GM13976 (cell line): ENCODE results near the gene PSTPIP1.
A peak's percentile ranks its signal among the peaks of the same experiment; 100 is the strongest.

Experiments
- DNase-seq: peaks from one replicate; pipeline ENCODE4 v3.0.0; 2012; ENCODE audit warnings: low spot score
- in situ Hi-C: fragments of 300-500 bp; cut with MboI; formaldehyde crosslinking; loops from one replicate; pipeline ENCODE4 v1.12.0; 2022; ENCODE audit warnings: low sequenced_read_pairs, mixed read lengths, inconsistent platforms; ENCODE audit not compliant: unreplicated experiment
- TF ChIP-seq, protein P1 (sequence below): IDR thresholded peaks from 2 replicates; pipeline ENCODE4 v1.5.1; 2012; ENCODE audit warnings: borderline replicate concordance, mild to moderate bottlenecking; ENCODE audit not compliant: insufficient read depth; ENCODE audit errors: extremely low read depth, missing control alignments, control extremely low read depth

Gene PSTPIP1

DNA sequence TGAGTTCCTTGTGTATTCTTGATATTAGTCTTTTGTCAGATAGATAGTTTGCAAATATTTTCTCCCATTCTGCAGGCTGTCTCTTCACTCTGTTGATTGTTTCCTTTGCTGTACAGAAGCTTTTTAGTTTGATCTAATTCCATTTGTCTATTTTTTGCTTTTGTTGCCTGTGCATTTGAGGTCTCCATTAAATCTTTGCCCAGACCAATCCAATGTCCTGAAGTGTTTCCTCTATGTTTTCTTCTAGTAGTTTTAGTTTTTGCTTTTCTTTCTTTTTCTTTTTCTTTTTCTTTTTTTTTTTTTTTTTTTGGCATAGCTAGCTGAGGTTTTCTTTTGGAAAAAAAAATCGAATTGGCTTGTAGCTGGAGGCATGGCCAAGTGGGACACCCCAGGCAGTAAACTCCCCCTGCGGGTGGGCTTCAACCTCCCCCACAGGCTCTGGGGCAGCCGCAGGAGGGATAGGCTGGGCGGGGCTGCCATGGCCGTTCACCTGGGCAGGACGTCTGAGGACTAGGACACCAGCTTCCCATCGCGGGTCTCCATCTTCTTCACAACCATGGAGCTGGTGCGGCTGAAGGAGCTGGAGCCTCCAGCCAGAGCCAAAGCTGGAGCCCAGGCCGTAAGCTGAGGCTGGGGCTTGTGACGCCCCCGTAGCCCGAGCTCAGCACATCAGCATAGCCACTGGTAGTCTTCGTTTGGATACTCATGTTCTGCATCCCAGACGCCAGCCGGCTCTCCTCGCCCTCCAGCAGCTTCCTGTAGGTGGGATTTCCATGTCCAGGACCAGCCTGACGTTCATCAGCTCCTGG lies 16.2 kb upstream of the PSTPIP1 start:
- DNase-seq = no peak
- in situ Hi-C loops = no loop called here
- TF ChIP-seq, protein P1, sequence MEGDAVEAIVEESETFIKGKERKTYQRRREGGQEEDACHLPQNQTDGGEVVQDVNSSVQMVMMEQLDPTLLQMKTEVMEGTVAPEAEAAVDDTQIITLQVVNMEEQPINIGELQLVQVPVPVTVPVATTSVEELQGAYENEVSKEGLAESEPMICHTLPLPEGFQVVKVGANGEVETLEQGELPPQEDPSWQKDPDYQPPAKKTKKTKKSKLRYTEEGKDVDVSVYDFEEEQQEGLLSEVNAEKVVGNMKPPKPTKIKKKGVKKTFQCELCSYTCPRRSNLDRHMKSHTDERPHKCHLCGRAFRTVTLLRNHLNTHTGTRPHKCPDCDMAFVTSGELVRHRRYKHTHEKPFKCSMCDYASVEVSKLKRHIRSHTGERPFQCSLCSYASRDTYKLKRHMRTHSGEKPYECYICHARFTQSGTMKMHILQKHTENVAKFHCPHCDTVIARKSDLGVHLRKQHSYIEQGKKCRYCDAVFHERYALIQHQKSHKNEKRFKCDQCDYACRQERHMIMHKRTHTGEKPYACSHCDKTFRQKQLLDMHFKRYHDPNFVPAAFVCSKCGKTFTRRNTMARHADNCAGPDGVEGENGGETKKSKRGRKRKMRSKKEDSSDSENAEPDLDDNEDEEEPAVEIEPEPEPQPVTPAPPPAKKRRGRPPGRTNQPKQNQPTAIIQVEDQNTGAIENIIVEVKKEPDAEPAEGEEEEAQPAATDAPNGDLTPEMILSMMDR = no peak

DNA sequence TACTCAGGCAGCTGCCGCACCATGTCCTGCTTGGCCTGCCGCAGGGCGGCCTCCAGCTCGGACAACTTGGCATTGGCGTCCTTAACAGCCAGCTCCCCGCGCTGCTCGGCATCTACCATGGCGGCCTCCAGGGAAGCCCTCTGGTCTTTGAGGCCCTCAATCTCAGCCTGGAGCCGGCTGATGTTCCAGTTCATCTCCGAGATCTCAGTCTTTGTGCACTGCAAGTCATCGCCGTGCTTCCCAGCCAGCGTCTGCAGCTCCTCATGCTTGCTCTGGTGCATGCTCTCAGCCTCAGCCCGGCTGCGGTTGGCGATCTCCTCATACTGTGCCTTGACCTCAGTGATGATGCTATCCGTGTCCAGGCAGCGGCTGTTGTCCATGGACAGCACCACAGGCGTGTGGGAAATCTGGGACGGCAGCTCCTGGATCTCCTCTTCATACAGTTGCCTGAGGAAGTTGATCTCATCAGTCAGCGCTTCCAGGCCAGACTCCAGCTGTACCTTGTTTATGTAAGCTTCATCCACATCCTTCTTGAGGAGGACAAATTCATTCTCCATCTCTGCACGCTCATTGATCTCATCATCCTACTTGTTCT lies 15.5 kb upstream of the PSTPIP1 start:
- TF ChIP-seq, protein P1 = no peak
- in situ Hi-C loops = no loop called here
- DNase-seq = no peak

DNA sequence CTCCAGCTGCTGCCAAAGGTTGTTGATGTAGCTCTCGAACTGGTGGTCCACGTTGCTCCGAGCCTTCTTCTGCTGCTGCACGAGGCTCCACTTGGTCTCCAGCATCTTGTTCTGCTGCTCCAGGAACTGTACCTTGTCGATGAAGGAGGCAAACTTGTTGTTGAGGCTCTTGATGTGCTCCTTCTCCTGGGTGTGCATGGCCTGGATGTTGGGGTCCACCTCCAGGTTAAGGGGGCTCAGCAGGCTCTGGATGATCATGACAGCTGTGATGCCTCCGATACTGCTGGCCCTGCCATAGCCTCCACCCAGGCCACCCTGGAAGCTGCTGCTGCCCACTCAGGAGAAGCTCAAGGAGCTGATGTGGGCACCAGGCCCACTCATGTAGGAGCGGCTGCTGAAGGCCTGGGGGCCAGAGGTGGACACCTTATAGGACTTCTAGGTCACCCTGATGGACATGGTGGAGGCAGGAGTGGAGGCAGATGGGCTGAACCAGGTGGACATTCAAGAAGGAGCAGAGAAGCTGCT lies 14.9 kb upstream of the PSTPIP1 start:
- in situ Hi-C loops = no loop called here
- TF ChIP-seq, protein P1 = no peak
- no peak for DNase-seq

DNA sequence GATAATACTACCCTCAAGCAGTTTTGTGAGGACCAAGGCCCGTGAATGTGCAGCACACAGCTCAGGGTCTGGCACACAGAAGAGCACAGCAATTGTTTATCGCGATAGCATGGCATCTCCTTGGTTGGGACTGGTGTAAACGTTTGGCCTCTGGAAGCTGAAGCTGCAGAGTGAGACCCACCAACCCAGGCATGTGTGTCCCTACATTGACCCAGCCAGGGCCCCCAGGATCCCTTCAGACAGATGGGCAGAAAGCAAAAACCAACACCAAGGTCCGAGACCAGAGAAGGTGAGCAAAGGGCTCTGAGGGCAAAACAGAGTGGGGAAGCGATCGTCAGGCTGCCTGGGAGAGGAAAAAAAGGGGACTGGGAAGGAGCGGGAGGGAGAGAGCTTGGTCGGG lies 12.6 kb upstream of the PSTPIP1 start:
- in situ Hi-C loops = no loop called here
- no peak for DNase-seq
- TF ChIP-seq, protein P1 = no peak

DNA sequence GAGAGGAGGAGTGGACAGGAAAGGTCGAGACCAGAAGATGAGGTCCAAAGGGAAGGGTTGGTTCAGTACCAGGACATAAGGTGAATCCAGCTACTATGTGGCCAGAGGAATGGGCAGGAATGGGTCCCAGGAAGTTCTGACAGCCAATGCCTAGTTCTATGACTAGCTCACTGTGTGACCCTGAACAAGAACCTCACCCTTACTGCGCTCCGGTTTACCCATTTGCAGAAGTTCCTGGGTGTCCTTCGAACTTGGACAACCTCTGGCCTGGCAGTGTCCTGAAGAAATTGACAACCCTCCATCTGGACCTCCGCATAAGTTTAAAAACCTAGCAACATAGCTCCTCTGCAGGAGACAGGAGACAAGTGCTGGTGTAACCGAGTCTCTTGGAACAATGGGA lies 12.2 kb upstream of the PSTPIP1 start:
- in situ Hi-C loops = no loop called here
- DNase-seq = no peak
- TF ChIP-seq, protein P1 = no peak

DNA sequence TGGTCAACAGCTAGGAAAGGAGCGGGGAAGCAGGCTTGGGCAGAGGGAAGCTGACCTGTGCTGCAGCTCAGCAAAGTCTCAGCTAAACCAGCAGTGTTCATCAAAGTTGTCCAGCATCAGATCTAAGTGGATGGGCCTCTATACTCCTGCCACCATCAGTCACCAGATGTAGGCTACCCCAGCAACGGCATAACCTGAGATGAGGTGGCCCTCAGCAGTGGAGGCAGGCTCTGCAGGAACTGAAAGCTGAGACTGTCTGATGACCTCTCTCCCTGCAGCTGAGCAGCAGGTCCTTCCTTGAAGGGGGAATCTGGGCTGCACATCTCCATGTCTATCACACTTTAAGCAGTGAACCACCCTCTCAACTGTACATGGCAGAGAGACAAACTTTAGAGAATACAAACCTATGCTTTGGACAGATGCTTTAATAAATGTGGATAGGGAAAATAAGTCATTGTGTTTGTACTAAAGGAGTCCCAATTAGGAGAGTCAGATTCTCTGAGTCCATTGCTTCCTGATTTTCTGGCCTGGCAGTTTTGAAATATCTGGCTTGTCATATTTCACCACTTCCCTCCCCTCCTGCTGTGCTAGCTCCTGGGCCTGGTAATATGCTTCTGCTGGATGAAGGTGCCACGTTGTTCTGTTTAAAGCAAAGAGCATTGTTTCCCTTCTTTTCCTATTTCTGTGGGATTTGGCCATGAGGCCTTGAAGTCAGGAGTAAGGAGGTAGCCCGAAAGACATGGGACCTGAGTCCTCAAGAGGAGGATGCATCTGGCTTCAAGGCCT lies 11.1 kb upstream of the PSTPIP1 start:
- TF ChIP-seq, protein P1 = no peak
- in situ Hi-C loops = no loop called here
- DNase-seq = peak; percentile 39
